Mesothelial cell of epicardium (in vitro differentiated cells): ENCODE measurements around the gene B4GALT4. TPM values are rescaled to one million over a fixed set of nuclear protein-coding genes. Genes with fewer than 3 reads are reported as not detected.
"Not testable (repeated sequence)": the region's sequence is repeated elsewhere in the genome, so short reads cannot be mapped to it uniquely, and the experiment has no call there.

Experiments used
- DNase-seq, 2 experiments: peaks; one replicate each; pipeline ENCODE4 v3.0.0; 2021; ENCODE audit warnings: low spot score in 2 of 2; ENCODE audit not compliant: unreplicated experiment in 2 of 2
- H3K27ac Mint-ChIP-seq: 2 replicates; pipeline ENCODE4 v1.8.0; 2021; ENCODE audit warnings: mixed read lengths
- H3K27me3 Mint-ChIP-seq: 2 replicates; pipeline ENCODE4 v1.8.0; 2021; ENCODE audit warnings: low read depth, mixed read lengths
- H3K36me3 Mint-ChIP-seq: 2 replicates; pipeline ENCODE4 v1.8.0; 2021; ENCODE audit warnings: mixed read lengths
- H3K4me1 Mint-ChIP-seq: 2 replicates; pipeline ENCODE4 v1.8.0; 2021; ENCODE audit warnings: mixed read lengths
- H3K4me3 Mint-ChIP-seq: 2 replicates; pipeline ENCODE4 v1.8.0; 2021; ENCODE audit warnings: mild to moderate bottlenecking, moderate library complexity, mixed read lengths
- H3K9me3 Mint-ChIP-seq: 2 replicates; pipeline ENCODE4 v1.8.0; 2021; ENCODE audit warnings: mixed read lengths
- CTCF ChIP-seq: fragments of 200-600 bp; sonication (generic); IDR thresholded peaks from one replicate; pipeline ENCODE4 v1.5.0; 2021; ENCODE audit warnings: antibody characterized with exemption; ENCODE audit not compliant: unreplicated experiment
- total RNA-seq: library from RNA; stranded (reverse); gene quantifications from 3 replicates; pipeline ENCODE4 v1.2.1, GENCODE V29; 2021

The B4GALT4 gene
- total RNA-seq, 1 donor from 2014 or later = 23.1 TPM

- Mint-ChIP-seq H3K9me3 (no peaks in the 10 kb centered on the region), H3K36me3 (no peaks in the 10 kb centered on the region), H3K27me3 (no peaks in the 10 kb centered on the region), H3K4me3 (no peak overlapping the region), H3K4me1 (peaks cover 25% of the 10 kb centered on the region), H3K27ac (peak overlapping the region; percentile 60)
- no peak for DNase-seq
- TF ChIP-seq CTCF = no peak
These were observed 16.4 kb upstream of the B4GALT4 start for GRCh38 chr3:119257111-119257510.

GRCh38 chr3:119255214-119255613 is 14.5 kb upstream of the B4GALT4 start:
- no peak for TF ChIP-seq CTCF
- Mint-ChIP-seq H3K27ac (no peak overlapping the region), H3K36me3 (no peaks in the 10 kb centered on the region), H3K4me1 (peaks cover 25% of the 10 kb centered on the region), H3K9me3 (peaks cover 14% of the 10 kb centered on the region), H3K4me3 (no peak overlapping the region), H3K27me3 (no peaks in the 10 kb centered on the region)
- no peak for DNase-seq

GRCh38 chr3:119245778-119246177 is 5.1 kb upstream of the B4GALT4 start:
- H3K4me3 Mint-ChIP-seq = no peak overlapping the region
- peaks cover 9% of the 10 kb centered on the region for H3K4me1 Mint-ChIP-seq
- peaks cover 33% of the 10 kb centered on the region for H3K9me3 Mint-ChIP-seq
- H3K27ac Mint-ChIP-seq = no peak overlapping the region
- no peak for DNase-seq
- no peak for TF ChIP-seq CTCF
- peaks cover 7% of the 10 kb centered on the region for H3K36me3 Mint-ChIP-seq
- no peaks in the 10 kb centered on the region for H3K27me3 Mint-ChIP-seq

- H3K4me1 Mint-ChIP-seq = peaks cover 16% of the 10 kb centered on the region
- DNase-seq = no peak
- H3K36me3 Mint-ChIP-seq = peaks cover 4% of the 10 kb centered on the region
- H3K27me3 Mint-ChIP-seq = no peaks in the 10 kb centered on the region
- no peak overlapping the region for H3K4me3 Mint-ChIP-seq
- no peak for TF ChIP-seq CTCF
- H3K27ac Mint-ChIP-seq = no peak overlapping the region
- peaks cover 13% of the 10 kb centered on the region for H3K9me3 Mint-ChIP-seq
These were observed 3.0 kb upstream of the B4GALT4 start for GRCh38 chr3:119243712-119244111.

- Mint-ChIP-seq H3K4me1 (peaks cover 16% of the 10 kb centered on the region), H3K9me3 (peaks cover 10% of the 10 kb centered on the region)
- H3K4me3 Mint-ChIP-seq, H3K27me3 Mint-ChIP-seq, DNase-seq, H3K36me3 Mint-ChIP-seq, H3K27ac Mint-ChIP-seq: not testable (repeated sequence)
These were observed 2.4 kb upstream of the B4GALT4 start for GRCh38 chr3:119243058-119243529.

- H3K27ac Mint-ChIP-seq, H3K9me3 Mint-ChIP-seq, H3K36me3 Mint-ChIP-seq, H3K4me3 Mint-ChIP-seq, H3K27me3 Mint-ChIP-seq, DNase-seq: not testable (repeated sequence)
- peaks cover 16% of the 10 kb centered on the region for H3K4me1 Mint-ChIP-seq
These were observed 1.8 kb upstream of the B4GALT4 start for GRCh38 chr3:119242387-119243057.
